CD4-positive, alpha-beta T cell treated with Interleukin-15 for 1 hour (primary cell): ENCODE results near the gene SAMD10.
"Not testable (repeated sequence)": the region's sequence is repeated elsewhere in the genome, so short reads cannot be mapped to it uniquely, and the experiment has no call there.

Experiments used
- DNase-seq: peaks from one replicate; pipeline ENCODE4 v3.0.0-alpha.2; 2020

Gene SAMD10

GRCh38 chr20:64000906-64001305 lies 21.5 kb upstream of the SAMD10 start:
- no peak for DNase-seq

GRCh38 chr20:63982937-63983336 lies 3.5 kb upstream of the SAMD10 start:
- no peak for DNase-seq

- DNase-seq, result peak; percentile 96
Observed at GRCh38 chr20:63980806-63981728, 1.6 kb upstream of the SAMD10 start, which contains the start of gene PRPF6. Gene PRPF6 (plus strand): TSS chr20:63981132. CDS start chr20:63981246, 114 bp downstream.

GRCh38 chr20:63980317-63980805 lies 919 bp upstream of the SAMD10 start:
- no peak for DNase-seq

- DNase-seq, result no peak
Observed at GRCh38 chr20:63979229-63979556, 249 bp downstream of the SAMD10 start.

GRCh38 chr20:63978319-63979228 lies 868 bp downstream of the SAMD10 start:
- DNase-seq, result peak; percentile 61

- DNase-seq, result peak; percentile 41
Observed at GRCh38 chr20:63977739-63978276, 1.6 kb downstream of the SAMD10 start.

- DNase-seq, result no peak
Observed at GRCh38 chr20:63976980-63977738, 2.3 kb downstream of the SAMD10 start.

GRCh38 chr20:63976511-63976910 lies 2.9 kb downstream of the SAMD10 start:
- not testable (repeated sequence) for DNase-seq

GRCh38 chr20:63974402-63975200 lies 4.8 kb downstream of the SAMD10 start:
- DNase-seq, result no peak

GRCh38 chr20:63973636-63974401 lies 5.6 kb downstream of the SAMD10 start:
- peak; percentile 76 for DNase-seq

- no peak for DNase-seq
Observed at GRCh38 chr20:63973160-63973479, 6.3 kb downstream of the SAMD10 start.

GRCh38 chr20:63972312-63973159 lies 6.9 kb downstream of the SAMD10 start:
- DNase-seq, result no peak

GRCh38 chr20:63971960-63972311 lies 7.5 kb downstream of the SAMD10 start:
- DNase-seq, result not testable (repeated sequence)

- DNase-seq, result no peak
Observed at GRCh38 chr20:63970714-63971431, 8.6 kb downstream of the SAMD10 start.

- DNase-seq, result peak; percentile 64
Observed at GRCh38 chr20:63969838-63970713, 9.4 kb downstream of the SAMD10 start, which contains the start of gene ZNF512B. Gene ZNF512B (minus strand): TSS chr20:63969930. CDS start chr20:63967950, 1,980 bp downstream.

- no peak for DNase-seq
Observed at GRCh38 chr20:63968928-63969760, 10.3 kb downstream of the SAMD10 start.
